ENCODE results near the gene ARL5C.
"Not testable (repeated sequence)": the region's sequence is repeated elsewhere in the genome, so short reads cannot be mapped to it uniquely, and the experiment has no call there.

ARL5C gene

GRCh38 chr17:39139161-39139511 is 26.8 kb downstream of the ARL5C start:
- DNase-seq, result no peak

GRCh38 chr17:39138431-39139160 is 27.4 kb downstream of the ARL5C start:
- no peak for DNase-seq

GRCh38 chr17:39134878-39135277 is 31.1 kb downstream of the ARL5C start:
- DNase-seq, result no peak

GRCh38 chr17:39132192-39132610 is 33.8 kb downstream of the ARL5C start:
- DNase-seq, result no peak

- no peak for DNase-seq
Measured at GRCh38 chr17:39131616-39132015, 34.3 kb downstream of the ARL5C start.

GRCh38 chr17:39130205-39130604 is 35.8 kb downstream of the ARL5C start:
- no peak for DNase-seq

GRCh38 chr17:39129544-39129943 is 36.4 kb downstream of the ARL5C start:
- DNase-seq, result not testable (repeated sequence)

- DNase-seq, result no peak
Measured at GRCh38 chr17:39126436-39126835, 39.5 kb downstream of the ARL5C start.

- no peak for DNase-seq
Measured at GRCh38 chr17:39125143-39125875, 40.7 kb downstream of the ARL5C start.

GRCh38 chr17:39123627-39124026 is 42.3 kb downstream of the ARL5C start:
- no peak for DNase-seq

- DNase-seq, result no peak
Measured at GRCh38 chr17:39122991-39123390, 43.0 kb downstream of the ARL5C start.

- DNase-seq, result not testable (repeated sequence)
Measured at GRCh38 chr17:39121919-39122318, 44.0 kb downstream of the ARL5C start.

- DNase-seq, result no peak
Measured at GRCh38 chr17:39118674-39119419, 47.1 kb downstream of the ARL5C start.

- DNase-seq, result no peak
Measured at GRCh38 chr17:39116224-39116623, 49.7 kb downstream of the ARL5C start.

- no peak for DNase-seq
Measured at GRCh38 chr17:39115135-39115534, 50.8 kb downstream of the ARL5C start.

GRCh38 chr17:39114723-39115122 is 51.2 kb downstream of the ARL5C start:
- DNase-seq, result no peak

GRCh38 chr17:39113871-39114270 is 52.1 kb downstream of the ARL5C start:
- DNase-seq, result no peak

- DNase-seq, result no peak
Measured at GRCh38 chr17:39110435-39111136, 55.4 kb downstream of the ARL5C start.

- DNase-seq, result no peak
Measured at GRCh38 chr17:39108461-39109375, 57.2 kb downstream of the ARL5C start.

GRCh38 chr17:39107973-39108372 is 58.0 kb downstream of the ARL5C start:
- DNase-seq, result no peak

- DNase-seq, result no peak
Measured at GRCh38 chr17:39107155-39107554, 58.8 kb downstream of the ARL5C start.

All from NCI-H2081 treated with DMSO at 0.1 percent for 48 hours (cell line).